ENCODE results near the gene CRYZL1.
"Not testable (repeated sequence)": the region's sequence is repeated elsewhere in the genome, so short reads cannot be mapped to it uniquely, and the experiment has no call there.

The CRYZL1 gene

GRCh38 chr21:33626151-33626550, 15.4 kb downstream of the CRYZL1 start:
- DNase-seq (ENCODE audit: low spot score): not testable (repeated sequence)

- DNase-seq (ENCODE audit: low spot score): no peak
These were observed 19.3 kb downstream of the CRYZL1 start for GRCh38 chr21:33622253-33622652.

DNA sequence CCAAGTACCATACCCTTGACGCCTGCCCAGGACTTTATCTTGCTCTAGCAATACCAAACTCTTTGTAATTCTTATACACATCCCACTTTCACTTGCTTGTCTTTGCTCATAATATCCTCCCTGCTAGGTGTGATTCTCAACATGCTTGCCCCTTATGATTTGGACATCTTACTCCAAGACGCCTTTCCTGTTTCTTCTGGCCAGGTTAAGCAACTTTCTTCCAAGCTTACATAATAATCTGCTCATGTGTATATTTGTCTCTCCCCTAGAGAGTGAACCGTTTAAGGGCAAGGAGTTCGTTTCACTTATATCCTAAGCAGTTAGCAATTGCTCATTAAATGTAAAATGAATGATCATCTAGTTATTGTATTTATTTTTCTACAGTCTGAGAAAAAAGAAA, 21.8 kb downstream of the CRYZL1 start:
- DNase-seq (ENCODE audit: low spot score): no peak

DNA sequence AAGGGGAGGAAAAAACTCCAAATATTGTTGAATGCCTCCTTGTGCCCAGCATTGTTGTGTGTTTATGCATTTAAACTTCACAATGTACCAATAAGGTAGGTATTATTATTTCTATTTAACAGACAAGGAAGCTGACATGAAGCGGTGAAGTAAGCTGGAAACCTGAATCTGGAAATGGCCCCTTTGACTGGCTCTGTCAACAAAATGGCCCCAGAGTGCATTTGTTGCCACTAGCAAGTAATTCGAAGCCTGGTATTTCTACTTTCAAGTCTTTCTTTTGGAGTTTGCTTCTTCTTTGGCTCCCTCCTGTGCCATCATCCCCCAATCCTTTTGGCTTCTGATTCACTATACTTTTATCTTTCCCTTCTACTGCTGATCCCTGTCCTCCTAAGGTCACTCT, 23.1 kb downstream of the CRYZL1 start:
- DNase-seq (ENCODE audit: low spot score): no peak

GRCh38 chr21:33617565-33617964, 24.0 kb downstream of the CRYZL1 start:
- not testable (repeated sequence) for DNase-seq (ENCODE audit: low spot score)

DNA sequence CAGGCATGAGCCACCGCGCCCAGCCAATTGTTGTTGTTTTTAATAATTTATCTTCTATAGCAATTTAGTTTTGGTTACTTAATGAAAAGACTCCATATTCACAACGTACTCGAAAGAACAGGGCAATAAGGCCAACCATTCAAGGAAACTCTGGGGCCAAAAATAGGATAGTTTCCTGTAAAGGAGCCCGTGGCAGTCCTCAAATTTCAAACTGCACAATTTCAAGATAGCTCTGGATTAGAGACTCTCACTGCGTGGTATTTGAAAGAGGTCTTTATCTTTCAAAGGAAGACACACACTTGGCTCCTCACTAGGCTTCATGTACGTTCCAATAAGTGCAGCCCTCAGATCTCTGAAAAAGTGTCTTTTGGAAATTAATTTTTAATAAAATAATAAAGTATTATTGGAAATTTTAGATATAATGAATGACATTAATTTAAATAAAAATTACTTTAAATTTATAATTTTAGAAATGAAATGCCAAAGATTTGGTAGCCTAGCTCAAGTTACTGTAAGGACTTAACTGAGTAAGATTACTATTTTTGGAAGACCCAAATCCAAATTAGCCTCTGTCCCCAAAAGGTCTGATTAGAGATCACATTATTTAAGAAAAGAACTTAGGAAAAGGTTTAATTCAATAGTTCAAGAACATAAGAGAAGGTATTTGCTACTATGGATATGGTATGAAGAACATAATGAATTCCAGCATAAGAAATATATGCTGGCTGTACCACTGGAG, 30.4 kb downstream of the CRYZL1 start:
- DNase-seq (ENCODE audit: low spot score): no peak

GRCh38 chr21:33608559-33608958, 33.0 kb downstream of the CRYZL1 start:
- DNase-seq (ENCODE audit: low spot score): no peak

GRCh38 chr21:33598051-33598450, 43.5 kb downstream of the CRYZL1 start:
- DNase-seq (ENCODE audit: low spot score): no peak

GRCh38 chr21:33588485-33589335, 52.8 kb downstream of the CRYZL1 start, which contains the start of gene DONSON:
DONSON (minus strand) TSS chr21:33588684; CDS start chr21:33588641, 43 bp downstream.
- DNase-seq (ENCODE audit: low spot score): peak; percentile 86

GRCh38 chr21:33587792-33588484, 53.6 kb downstream of the CRYZL1 start:
- peak; percentile 52 for DNase-seq (ENCODE audit: low spot score)

DNA sequence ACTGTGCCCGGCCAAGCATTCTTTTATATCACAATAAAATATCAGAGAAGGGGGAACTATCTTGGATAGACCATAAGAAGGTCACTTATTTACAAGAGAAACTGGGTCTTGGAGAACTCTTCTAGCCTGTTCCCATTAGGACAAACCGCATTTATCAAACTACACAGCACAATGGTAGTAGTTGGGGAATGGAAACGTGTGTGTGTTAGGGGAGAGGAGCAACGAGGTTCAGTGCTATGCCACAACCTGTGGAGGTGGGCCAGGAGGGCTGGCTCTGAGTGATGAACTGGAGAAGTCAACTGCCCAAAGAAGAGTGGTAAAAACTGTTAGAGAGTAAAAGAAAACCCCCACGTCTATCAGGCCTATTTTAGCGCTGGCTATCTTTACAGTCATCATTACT, 54.6 kb downstream of the CRYZL1 start:
- DNase-seq (ENCODE audit: low spot score): no peak

- DNase-seq (ENCODE audit: low spot score): no peak
These were observed 57.1 kb downstream of the CRYZL1 start for GRCh38 chr21:33584455-33584854.

DNA sequence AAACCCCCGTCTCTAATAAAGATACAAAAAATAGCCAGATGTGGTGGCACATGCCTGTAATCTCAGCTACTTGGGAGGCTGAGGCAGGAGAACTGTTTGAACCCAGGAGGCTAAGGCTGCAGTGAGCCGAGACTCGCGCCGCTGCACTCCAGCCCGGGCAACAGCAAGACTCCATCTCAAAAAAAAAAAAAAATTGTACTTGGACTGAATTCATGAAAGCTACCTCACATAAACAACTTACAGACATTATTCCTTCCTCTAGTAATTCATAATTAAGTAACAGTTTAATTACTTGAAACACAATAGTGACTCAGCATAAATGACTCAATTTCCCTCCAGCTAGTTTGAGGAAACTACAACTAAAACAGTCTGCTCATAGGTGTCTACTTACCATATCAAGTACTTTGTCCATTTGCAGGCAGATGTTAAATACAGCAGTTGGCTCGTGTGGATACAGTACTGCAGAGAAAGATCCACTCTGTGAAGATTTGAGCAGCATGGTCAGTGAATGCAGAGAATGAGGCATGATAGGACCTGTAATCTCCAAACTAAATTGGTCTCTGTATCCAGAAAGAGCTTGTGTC, 62.5 kb downstream of the CRYZL1 start:
- DNase-seq (ENCODE audit: low spot score): peak; percentile 66

- DNase-seq (ENCODE audit: low spot score): no peak
These were observed 63.3 kb downstream of the CRYZL1 start for GRCh38 chr21:33578214-33578613.

DNA sequence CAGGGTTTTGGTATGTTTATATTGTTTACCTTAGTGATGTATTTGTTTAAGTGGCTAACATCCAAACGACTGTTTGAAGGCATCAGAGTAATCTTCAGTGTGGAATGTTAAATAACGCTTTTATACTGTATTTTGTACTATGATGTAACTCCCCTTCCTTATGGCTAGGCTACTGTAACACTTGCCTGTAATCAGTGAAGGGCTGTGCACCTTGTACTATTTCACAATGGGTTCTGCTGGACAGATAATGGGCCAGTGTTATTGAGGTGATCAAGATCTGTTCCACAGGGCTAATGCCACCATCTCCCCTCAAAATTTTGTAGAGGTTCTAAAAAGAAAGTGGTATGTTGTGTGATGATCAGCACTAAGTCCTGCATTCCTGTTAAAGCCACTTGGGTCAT, 64.8 kb downstream of the CRYZL1 start:
- DNase-seq (ENCODE audit: low spot score): not testable (repeated sequence)

GRCh38 chr21:33572350-33572749, 69.2 kb downstream of the CRYZL1 start:
- no peak for DNase-seq (ENCODE audit: low spot score)

DNA sequence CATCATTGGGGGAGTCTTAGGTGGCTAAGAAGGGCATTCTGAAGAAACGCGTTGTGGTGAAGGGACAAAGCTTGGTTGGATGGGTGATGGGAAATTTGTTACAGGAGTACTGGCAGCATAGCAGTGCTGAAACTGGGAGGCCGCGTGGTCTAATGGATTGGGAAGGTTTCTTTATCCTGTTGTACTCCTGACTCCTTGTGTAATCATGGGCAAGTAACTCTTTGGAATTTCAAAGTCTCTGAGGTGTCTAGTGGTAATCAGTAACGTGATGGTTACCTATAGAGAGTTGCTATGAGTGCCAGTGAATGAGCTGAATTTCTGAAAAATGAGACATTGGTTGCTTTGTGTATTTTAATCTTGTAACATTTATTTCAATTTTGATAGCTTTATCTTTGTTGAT, 71.5 kb downstream of the CRYZL1 start:
- DNase-seq (ENCODE audit: low spot score): no peak

DNA sequence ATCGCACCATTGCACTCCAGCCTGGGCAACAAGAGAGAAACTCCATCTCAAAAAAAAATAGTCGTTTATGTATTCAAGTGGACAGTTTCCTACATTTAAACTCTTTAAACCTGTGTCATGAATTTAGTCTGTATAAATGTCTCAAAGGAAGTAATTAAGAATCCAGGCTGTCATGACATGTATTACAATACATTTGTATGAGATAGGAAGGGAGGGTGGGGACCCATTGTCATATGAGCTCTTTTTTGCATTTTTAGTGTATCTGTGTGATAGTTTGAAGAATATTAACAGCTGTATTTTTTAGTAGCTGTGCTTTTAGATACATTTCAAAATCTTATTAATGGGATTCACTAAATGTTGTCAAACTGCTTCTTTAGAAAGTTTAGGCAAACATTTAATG, 73.1 kb downstream of the CRYZL1 start:
- DNase-seq (ENCODE audit: low spot score): no peak

DNA sequence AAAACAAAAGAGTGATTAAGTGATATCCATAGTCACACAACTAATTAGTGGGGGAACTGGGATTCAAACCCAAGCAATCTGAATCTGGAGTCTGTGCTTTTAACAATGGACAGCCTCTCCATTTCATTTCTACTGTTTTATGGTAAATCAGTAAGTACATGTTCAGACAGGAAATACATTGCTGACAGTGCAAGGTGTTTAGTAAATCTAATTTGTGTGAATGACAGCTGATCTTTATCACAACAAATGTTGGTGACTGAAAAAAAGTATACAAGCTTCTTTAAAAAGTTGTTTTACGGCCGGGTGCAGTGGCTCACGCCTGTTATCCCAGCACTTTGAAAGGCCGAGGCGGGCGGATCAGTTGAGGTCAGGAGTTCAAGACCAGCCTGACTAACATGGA, 73.6 kb downstream of the CRYZL1 start:
- no peak for DNase-seq (ENCODE audit: low spot score)

DNA sequence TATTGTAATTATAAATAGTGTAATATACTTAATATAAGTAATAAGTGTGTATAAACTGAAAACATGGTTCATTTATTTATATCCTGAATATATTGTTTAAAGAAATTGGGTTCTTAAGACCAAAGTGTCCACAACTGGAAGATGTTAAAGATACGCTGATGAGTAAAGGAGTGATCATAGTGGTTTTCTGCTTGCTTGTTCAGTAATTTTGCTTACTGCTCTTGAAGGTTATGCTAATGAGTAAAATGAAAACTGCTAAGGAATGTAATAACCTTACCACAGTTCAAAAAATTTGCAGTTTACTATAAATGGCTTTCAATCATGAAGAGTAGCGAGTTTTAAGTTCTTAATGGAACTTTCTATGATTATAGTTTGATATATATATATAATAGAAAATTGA, 75.0 kb downstream of the CRYZL1 start:
- DNase-seq (ENCODE audit: low spot score): no peak

DNA sequence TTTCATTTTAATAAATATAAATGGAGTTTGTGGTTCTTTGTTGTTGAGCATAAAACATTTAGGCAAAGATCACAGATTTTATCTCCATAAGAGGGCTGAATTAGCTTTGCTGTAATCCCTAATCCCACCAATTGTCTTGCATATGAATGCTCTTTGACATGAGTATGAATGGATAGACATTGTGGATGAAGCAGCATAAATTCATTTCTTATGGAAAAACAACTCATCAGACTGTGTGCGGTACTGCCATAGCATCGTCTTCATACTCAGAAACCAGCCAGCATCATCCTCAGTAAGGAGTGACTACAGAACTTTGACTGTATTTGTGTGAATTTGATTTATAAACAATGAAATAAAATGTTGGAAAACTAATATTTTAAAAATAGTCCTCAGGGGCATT, 79.2 kb downstream of the CRYZL1 start:
- DNase-seq (ENCODE audit: low spot score): no peak

GRCh38 chr21:33561373-33561772, 80.2 kb downstream of the CRYZL1 start:
- DNase-seq (ENCODE audit: low spot score): no peak

Measured in RKO (cell line).